GM18502 (cell line): Measurements from ENCODE around the gene BLZF1.
"Not testable (repeated sequence)": the region's sequence is repeated elsewhere in the genome, so short reads cannot be mapped to it uniquely, and the experiment has no call there.

Experiments used
- ATAC-seq: cut with Tn5 transposase; IDR thresholded peaks from one replicate; pipeline ENCODE4 v1.9.1; 2021; ENCODE audit warnings: mild to moderate bottlenecking; ENCODE audit not compliant: unreplicated experiment, poor library complexity

Gene BLZF1

GRCh38 chr1:169348383-169349036 is 19.5 kb upstream of the BLZF1 start:
- no peak for ATAC-seq

DNA sequence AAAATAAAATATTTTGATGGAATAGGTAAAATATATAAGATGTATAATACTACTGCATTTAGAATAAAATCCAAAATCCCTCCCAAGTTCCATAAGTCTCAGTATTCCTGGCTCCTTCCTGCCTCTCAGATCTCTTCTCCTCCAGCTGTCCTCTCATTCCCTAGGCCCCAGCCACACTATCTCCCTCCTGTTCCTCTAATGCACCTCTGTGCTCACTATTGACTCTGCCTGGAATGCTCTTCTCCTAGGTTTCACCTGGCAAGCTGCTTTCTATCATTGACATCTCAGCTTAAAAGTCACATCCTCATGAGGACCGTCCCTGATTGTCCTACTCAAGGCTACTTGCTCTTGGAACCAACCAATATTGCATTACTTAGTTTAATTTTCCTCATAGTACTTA is 7.6 kb upstream of the BLZF1 start:
- ATAC-seq, result no peak

- ATAC-seq, result no peak
Measured at GRCh38 chr1:169361281-169361680, 6.7 kb upstream of the BLZF1 start.

DNA sequence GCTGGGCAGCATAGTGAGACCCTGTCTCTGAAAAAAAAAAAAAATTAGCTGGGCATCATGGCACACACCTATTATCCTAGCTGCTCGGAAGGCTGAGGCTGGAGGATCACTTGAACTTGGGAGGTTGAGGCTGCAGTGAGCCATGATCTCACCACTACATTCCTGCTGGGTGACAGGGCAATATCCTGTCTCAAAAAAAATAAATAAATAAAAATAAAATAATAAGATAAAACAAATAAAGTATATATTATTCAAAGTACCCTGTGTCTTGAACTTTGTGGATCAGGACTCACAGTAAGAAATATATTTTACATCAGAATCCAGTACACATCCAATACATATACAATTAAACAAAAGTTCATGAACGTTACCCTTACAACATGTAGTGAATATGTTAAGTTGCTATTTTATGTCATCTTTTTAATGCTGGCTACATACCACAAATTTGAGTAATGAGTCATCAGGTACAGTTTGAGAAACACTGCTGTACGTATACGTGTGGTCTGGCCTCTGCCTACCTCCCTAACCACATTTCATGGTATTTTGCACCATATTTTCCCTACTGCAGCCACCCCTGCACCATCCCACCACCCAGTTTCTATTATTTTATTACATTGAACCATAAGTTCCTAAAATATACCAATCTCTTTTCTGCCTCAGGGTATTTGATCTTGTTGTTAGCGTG is 4.8 kb upstream of the BLZF1 start:
- peak; percentile 43 for ATAC-seq

DNA sequence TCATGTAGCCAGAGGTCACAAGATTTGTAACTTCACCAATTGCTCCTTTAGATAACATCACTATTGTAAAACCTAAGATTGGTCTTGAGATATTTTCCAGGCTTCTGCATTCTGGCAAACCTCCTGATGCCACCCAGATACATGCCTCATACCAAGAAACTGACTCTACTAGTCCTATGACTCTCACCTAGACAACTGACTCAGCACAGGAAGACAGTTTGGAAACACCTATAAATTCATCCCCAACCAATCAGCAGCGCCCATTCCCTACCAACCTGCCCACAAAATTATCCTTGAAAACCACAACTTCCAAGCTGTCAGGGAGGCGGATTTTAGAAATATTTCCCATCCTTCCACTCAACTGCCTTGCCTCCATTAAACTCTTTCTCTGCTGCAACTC is 3.0 kb upstream of the BLZF1 start:
- no peak for ATAC-seq

DNA sequence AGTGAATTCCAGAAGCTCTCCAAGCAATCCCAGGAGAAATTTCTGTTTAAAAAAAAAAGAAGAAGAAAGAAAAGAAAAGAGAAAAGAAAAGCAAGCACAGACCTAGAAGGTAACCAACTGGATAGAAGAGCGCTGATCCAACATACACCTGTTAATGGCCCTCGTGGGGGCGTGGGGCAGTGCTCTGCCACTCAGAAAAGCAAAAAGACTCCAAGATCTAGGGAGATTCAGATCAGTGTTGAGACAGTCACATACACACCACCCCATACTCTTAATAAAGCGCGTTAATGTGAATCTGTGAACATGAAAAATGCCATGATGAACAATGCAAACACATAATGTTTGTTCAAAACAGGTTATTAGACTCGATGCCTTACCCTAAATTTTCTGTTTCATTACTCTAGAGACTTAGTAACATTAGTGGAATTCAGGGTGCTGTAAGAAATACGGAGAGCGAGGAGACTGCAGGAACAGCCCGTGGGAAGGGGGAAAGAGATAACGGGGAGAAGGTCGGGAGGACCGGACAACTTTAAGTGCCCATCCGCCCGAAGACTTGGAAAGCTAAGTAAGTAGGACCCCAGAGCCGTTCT is 804 bp upstream of the BLZF1 start:
- no peak for ATAC-seq

DNA sequence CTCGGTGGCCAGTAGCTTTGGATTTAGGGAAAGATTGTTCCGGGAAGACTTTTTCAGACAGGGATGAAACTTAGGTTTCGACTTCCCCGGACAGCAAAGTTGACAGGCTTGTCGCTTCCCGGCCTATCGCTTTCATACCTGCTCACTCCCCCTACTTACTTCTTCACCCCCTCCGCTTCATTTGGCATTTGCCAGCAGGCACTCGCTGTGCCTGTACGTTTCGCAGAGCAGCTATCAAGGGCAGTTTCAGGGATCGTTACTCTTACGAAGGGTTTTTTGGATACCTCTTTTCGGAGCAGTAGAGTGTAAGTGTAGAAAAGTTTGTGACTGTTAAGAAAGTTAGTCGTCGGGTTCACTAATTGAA is 393 bp downstream of the BLZF1 start:
- peak; percentile 21 for ATAC-seq

GRCh38 chr1:169371404-169371803 is 3.4 kb downstream of the BLZF1 start:
- ATAC-seq, result no peak

DNA sequence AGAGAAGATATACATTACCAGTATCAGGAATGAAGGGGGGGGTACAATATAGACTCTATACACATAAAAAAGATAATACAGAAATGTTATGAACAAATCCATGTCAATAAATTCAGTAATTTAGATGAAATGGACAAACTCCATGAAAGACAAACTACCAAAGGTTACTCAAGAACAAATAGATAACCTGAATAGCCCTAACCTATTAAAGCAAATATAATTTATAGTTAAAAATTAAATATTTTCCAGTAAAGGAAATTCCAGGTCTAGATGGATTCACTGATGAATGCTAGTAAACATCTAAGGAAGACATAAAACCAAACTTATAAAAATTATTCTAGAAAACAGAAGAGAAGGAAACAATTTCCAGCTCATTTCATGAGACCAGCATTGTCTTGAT is 13.2 kb downstream of the BLZF1 start:
- no peak for ATAC-seq

- no peak for ATAC-seq
Measured at GRCh38 chr1:169383449-169383848, 15.5 kb downstream of the BLZF1 start.

- ATAC-seq, result no peak
Measured at GRCh38 chr1:169387399-169387798, 19.4 kb downstream of the BLZF1 start.

DNA sequence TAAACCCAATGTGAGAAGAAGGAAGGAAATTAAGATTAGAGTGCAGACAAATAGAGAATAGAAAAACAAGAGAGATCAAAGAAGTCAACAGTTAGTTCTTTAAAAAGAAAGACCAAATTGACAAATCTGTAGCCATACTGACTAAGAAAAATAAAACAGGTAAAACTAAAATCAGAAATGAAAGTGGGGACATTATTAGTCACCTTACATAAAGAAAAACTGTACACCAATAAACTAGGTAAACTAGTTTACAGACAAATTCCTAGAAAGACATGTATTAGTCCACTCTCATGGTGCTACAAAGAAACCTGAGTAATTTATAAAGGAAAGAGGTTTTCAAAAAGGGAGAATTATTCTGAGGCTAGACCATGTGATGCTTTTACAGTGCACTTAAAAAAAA is 22.3 kb downstream of the BLZF1 start:
- peak; percentile 89 for ATAC-seq

DNA sequence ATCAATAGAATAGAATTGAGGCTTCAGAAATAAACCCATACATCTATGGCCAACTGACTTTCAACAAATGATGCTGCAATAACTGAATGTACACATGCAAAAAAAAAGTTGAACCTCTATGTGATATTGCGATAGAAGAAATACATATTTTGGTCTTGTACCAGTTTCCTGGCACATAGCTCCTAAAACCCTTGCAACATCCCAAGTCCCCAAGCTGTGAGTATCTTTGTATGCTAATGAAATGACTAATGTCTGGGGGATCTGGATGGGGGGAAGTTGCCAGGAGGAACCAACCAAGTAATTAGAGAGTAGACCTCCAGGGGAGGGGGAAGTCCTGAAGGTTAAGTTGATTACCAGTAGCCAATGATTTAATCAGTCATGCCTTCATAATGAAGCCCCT is 24.4 kb downstream of the BLZF1 start:
- ATAC-seq, result no peak

DNA sequence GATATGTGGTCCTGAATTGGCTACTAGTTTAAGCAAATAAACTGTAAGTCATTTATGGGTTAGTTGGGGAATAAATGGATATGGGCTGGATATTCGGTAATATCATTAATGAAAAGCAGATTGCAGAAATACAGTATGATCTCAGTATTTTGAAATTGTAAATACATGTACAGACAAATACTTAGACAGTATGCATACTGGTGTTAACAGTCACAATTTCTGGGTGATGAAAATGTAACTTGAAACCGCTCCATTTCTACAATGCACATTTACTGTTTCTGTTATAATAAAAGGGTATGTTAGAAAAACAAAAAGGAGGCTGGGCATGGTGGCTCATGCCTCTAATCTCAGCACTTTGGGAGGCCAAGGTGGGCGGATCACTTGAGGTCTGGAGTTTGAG is 28.0 kb downstream of the BLZF1 start:
- ATAC-seq, result no peak

GRCh38 chr1:169402578-169402977 is 34.6 kb downstream of the BLZF1 start:
- not testable (repeated sequence) for ATAC-seq

DNA sequence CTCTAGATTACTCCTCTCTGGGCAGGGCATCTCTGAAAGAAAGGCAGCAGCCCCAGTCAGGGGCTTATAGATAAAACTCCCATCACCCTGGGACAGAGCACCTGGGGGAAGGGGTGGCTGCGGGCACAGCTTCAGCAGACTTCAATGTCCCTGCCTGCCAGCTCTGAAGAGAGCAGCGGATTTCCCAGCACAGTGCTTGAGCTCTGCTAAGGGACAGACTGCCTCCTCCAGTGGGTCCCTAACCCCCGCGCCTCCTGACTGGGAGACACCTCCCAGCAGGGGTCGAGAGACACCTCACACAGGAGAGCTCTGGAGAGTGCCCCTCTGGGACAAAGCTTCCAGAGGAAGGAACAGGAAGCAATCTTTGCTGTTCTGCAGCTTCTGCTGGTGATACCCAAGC is 40.3 kb downstream of the BLZF1 start:
- not testable (repeated sequence) for ATAC-seq

DNA sequence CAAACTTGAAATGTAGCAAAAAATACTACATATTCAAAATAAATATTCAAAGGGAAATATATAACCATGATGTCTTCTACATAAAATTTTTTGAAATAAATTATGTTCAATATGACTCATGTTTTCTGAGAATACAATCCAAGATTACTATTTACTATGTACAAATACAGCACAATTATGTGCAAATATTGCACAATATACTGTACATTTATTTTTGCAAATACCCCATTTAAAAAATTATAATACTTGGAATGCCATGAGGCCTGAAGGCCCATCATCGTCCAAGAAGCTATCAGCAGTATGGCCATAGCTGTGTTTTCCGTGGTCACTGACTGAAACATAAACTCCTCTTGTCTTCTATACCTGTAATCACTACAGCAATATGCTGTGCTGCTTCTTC is 47.0 kb downstream of the BLZF1 start:
- no peak for ATAC-seq

DNA sequence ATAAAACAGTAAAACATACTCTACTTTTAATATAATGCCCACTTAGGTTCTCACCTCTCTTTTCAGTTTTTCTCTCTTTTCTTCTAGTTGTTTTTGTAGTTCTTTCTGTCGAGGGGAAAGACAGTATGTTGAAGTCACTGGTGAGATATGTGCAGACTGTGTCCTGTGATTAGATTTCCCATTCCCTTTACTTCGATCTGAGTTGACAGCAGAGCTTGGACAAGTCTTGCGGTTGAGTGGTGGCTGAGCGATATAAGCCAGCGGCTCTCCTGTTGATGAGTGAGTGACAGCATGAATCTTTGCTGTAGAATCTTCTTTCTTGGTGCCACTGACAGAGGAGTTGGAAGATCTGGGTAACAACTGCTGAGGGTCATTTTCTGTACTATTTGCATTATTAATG is 53.3 kb downstream of the BLZF1 start:
- ATAC-seq, result no peak

- ATAC-seq, result no peak
Measured at GRCh38 chr1:169426174-169426705, 58.2 kb downstream of the BLZF1 start.

DNA sequence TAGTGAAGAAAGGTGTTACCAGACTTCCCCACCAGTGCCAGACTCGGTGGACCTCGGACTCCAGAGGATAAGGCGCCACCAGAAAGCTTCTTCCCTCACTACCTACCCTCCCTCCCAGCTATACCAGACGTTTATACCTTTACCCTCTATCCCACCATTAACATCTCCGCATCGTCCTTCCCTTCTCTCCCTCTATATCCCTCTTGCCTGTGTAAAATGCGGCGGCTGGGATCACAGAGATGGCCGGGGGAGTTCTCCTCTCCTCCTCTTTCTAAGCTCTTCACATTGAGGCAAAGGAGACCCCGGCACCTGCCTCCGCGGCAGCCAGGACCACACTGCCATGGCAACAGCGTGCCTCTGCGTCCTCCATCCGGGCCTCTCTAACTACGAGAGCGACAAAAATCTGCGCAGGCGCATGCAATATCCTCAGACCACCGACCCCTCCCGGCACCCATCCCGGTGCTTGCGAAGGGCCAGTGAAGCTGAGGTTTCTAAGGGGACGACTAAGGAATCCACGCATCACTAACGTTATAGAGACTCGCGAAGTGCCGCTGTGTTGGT is 59.2 kb downstream of the BLZF1 start, which contains the start of gene CCDC181:
TSS of gene CCDC181 (minus strand) at position 394 of the 561 bp plus-strand sequence. CDS start 2,547 bp downstream, outside the sequence.
- peak; percentile 98 for ATAC-seq
